ENCODE measurements around the gene SYTL3. TPM values are rescaled to one million over a fixed set of nuclear protein-coding genes. Genes with fewer than 3 reads are reported as not detected.
A peak's percentile ranks its signal among the peaks of the same experiment; 100 is the strongest.
"Not testable (repeated sequence)": the region's sequence is repeated elsewhere in the genome, so short reads cannot be mapped to it uniquely, and the experiment has no call there.

Gene SYTL3
- total RNA-seq, 2 donors from 2014 or later = 1.3 to 1.8 TPM

GRCh38 chr6:158610319-158610968 is 39.4 kb upstream of the SYTL3 start:
- ATAC-seq (no peak), DNase-seq (no peak)
- H3K4me3 ChIP-seq = no peak overlapping the region
- no peaks in the 10 kb centered on the region for H3K9me3 ChIP-seq
- intact Hi-C loops (cut with DNase I) = no loop called here
- no peaks in the 10 kb centered on the region for H3K27me3 ChIP-seq
- H3K4me1 ChIP-seq = peaks cover 11% of the 10 kb centered on the region
- TF ChIP-seq POLR2A (IDR thresholded peaks at IDR 0.05) = no peak
- TF ChIP-seq, protein P1, sequence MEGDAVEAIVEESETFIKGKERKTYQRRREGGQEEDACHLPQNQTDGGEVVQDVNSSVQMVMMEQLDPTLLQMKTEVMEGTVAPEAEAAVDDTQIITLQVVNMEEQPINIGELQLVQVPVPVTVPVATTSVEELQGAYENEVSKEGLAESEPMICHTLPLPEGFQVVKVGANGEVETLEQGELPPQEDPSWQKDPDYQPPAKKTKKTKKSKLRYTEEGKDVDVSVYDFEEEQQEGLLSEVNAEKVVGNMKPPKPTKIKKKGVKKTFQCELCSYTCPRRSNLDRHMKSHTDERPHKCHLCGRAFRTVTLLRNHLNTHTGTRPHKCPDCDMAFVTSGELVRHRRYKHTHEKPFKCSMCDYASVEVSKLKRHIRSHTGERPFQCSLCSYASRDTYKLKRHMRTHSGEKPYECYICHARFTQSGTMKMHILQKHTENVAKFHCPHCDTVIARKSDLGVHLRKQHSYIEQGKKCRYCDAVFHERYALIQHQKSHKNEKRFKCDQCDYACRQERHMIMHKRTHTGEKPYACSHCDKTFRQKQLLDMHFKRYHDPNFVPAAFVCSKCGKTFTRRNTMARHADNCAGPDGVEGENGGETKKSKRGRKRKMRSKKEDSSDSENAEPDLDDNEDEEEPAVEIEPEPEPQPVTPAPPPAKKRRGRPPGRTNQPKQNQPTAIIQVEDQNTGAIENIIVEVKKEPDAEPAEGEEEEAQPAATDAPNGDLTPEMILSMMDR (IDR thresholded peaks at IDR 0.05) = no peak
- peaks cover 0 to 19% of the 10 kb centered on the region in 2 donors for H3K36me3 ChIP-seq (replicated peaks in 1 of 2; ENCODE audit: insufficient read depth in 1 of 2, low read depth in 2 of 2)
- 76 to 79% methylated on average over 9 of the region's 9 CpGs for WGBS, 2 donors
- no peak overlapping the region for H3K27ac ChIP-seq

DNA sequence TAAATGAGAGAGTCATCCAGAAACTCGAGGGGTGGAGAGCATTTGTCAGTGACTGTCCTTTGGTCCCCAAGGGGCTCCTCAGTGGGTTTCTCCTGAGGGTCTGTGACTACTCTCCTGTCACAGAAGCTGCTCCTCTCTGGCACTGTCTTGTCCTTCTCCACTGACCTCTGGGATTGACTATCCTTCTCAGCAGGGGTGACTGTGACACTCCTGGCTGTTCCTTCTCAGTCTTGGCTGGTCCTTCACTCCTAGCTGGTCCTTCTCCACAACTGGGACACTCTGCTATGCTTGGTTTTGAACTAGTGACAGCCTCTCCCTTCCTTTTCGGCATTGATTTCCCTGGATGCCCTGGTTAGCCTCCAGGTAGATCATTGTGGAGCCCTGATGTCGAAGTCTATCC is 38.8 kb upstream of the SYTL3 start:
- Histone ChIP-seq H3K27ac (peak overlapping the region in 1 of 4 donors; percentile 10), H3K36me3 (replicated peaks in 1 of 2; ENCODE audit: insufficient read depth in 1 of 2, low read depth in 2 of 2) (peaks cover 0 to 14% of the 10 kb centered on the region in 2 donors), H3K4me1 (peaks cover 11% of the 10 kb centered on the region), H3K9me3 (no peaks in the 10 kb centered on the region), H3K4me3 (no peak overlapping the region), H3K27me3 (no peaks in the 10 kb centered on the region)
- DNase-seq = no peak
- TF ChIP-seq POLR2A (IDR thresholded peaks at IDR 0.05) = no peak
- TF ChIP-seq, protein P1 (IDR thresholded peaks at IDR 0.05) = no peak
- ATAC-seq = no peak
- intact Hi-C loops (cut with DNase I) = no loop called here
- 56 to 67% methylated on average over 3 of the region's 3 CpGs for WGBS, 2 donors

GRCh38 chr6:158611541-158612370 is 38.1 kb upstream of the SYTL3 start:
- TF ChIP-seq, protein P1 (IDR thresholded peaks at IDR 0.05) = no peak
- Histone ChIP-seq H3K4me1 (peaks cover 11% of the 10 kb centered on the region), H3K4me3 (no peak overlapping the region), H3K9me3 (no peaks in the 10 kb centered on the region), H3K27ac (peak overlapping the region in 2 of 4 donors; percentile 4 to 10), H3K27me3 (no peaks in the 10 kb centered on the region), H3K36me3 (replicated peaks in 1 of 2; ENCODE audit: insufficient read depth in 1 of 2, low read depth in 2 of 2) (peaks cover 0 to 12% of the 10 kb centered on the region in 2 donors)
- intact Hi-C loops (cut with DNase I) = no loop called here
- DNase-seq (peak in 2 of 4 donors; percentile 15 to 29), ATAC-seq (peak; percentile 50)
- WGBS, 2 donors = 47 to 65% methylated on average over 14 of the region's 14 CpGs

DNA sequence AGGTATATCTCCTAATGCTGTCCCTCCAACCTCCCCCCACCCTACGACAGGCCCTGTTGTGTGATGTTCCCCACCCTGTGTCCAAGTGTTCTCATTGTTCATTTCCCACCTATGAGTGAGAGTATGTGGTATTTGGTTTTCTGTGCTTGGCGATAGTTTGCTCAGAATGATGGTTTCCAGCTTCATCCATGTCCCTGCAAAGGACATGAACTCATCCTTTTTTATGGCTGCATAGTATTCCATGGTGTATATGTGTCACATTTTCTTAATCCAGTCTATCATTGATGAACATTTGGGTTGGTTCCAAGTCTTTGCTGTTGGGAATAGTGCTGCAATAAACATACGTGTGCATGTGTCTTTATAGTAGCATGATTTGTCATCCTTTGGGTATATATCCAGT is 35.2 kb upstream of the SYTL3 start:
- ATAC-seq; H3K27me3 ChIP-seq; H3K27ac ChIP-seq; H3K4me3 ChIP-seq; DNase-seq; intact Hi-C loops (cut with DNase I); H3K36me3 ChIP-seq (replicated peaks in 1 of 2; ENCODE audit: insufficient read depth in 1 of 2, low read depth in 2 of 2); H3K9me3 ChIP-seq: not testable (repeated sequence)
- peaks cover 18% of the 10 kb centered on the region for H3K4me1 ChIP-seq
- 93 to 100% methylated on average over 3 of the region's 3 CpGs for WGBS, 2 donors

DNA sequence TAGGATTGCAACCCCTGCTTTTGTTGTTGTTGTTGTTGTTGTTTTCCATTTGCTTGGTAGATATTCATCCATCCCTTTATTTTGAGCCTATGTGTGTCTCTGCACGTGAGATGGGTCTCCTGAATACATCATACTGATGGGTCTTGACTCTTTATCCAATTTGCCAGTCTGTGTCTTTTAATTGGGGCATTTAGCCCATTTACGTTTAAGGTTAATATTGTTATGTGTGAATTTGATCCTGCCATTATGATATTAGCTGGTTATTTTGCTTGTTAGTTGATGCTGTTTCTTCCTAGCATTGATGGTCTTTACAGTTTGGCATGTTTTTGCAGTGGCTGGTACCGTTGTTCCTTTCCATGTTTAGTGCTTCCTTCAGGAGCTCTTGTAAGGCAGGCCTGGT is 31.6 kb upstream of the SYTL3 start:
- H3K4me3 ChIP-seq; ATAC-seq; H3K27ac ChIP-seq; DNase-seq; intact Hi-C loops (cut with DNase I); H3K36me3 ChIP-seq (replicated peaks in 1 of 2; ENCODE audit: insufficient read depth in 1 of 2, low read depth in 2 of 2); H3K27me3 ChIP-seq; H3K9me3 ChIP-seq: not testable (repeated sequence)
- WGBS, 2 donors = 83 to 100% methylated on average over 3 of the region's 3 CpGs
- peaks cover 12% of the 10 kb centered on the region for H3K4me1 ChIP-seq

Measured in body of pancreas (tissue), 4 donors.